ENCODE results near the gene METTL18. TPM values are rescaled to one million over a fixed set of nuclear protein-coding genes. Genes with fewer than 3 reads are reported as not detected.

METTL18 gene
- total RNA-seq = 1 to 10 TPM; 2.2 to 6.6 (median 5.6) TPM
- polyA plus RNA-seq = 1 to 10 TPM; 4.4 to 6.6 TPM
- long read RNA-seq, donor 1, partial matches to known transcripts = 0 of 1 reads
- long read RNA-seq, donor 1, other reads (novel, unspliced or antisense) = 0 of 1 reads
- long read RNA-seq, donor 2, partial matches to known transcripts = 1 of 4 reads
- long read RNA-seq, donor 2, other reads (novel, unspliced or antisense) = 0 of 4 reads
- long read RNA-seq, donor 3, transcript METTL18-202 (2 exons, 1,521 nt) = major isoform, 7 of 9 reads
- long read RNA-seq, donor 3, partial matches to known transcripts = 0 of 9 reads
- long read RNA-seq, donor 3, other reads (novel, unspliced or antisense) = 0 of 9 reads

- no peak for TF ChIP-seq CTCF (IDR thresholded peaks at IDR 0.05)
- peak; percentile 87 to 94 for DNase-seq
- Histone ChIP-seq H3K36me3 (peaks cover 0 to 16% (median 0%) of the 10 kb centered on the region in 9 donors), H3K4me3 (peak within 1 kb of the TSS; percentile 59 to 82 (median 68)), H3K27ac (peak within 1 kb of the TSS; percentile 62 to 97 (median 89)), H3K27me3 (no peaks in the 10 kb centered on the region), H3K4me1 (peaks cover 0 to 21% (median 16%) of the 10 kb centered on the region in 9 donors), H3K9me3 (no peaks in the 10 kb centered on the region)
- WGBS, 2 donors = 0 to 1% methylated on average over 48 of the region's 48 CpGs
- intact Hi-C loops (cut with DNase I) = loop anchor here in 2 of 10 donors (5.0 to 10.0 kb wide), 2 partner anchors 60 to 98 kb away; partner anchors contain the start of genes SCYL3 (in 1 of the 2) and SELE (in 1 of the 2)
- ATAC-seq = peak; percentile 99 to 100 (median 100)
Observed at GRCh38 chr1:169794530-169795416, at the start of gene METTL18. METTL18 (minus strand) TSS chr1:169794907; CDS start chr1:169793695, 1,212 bp downstream.

DNA sequence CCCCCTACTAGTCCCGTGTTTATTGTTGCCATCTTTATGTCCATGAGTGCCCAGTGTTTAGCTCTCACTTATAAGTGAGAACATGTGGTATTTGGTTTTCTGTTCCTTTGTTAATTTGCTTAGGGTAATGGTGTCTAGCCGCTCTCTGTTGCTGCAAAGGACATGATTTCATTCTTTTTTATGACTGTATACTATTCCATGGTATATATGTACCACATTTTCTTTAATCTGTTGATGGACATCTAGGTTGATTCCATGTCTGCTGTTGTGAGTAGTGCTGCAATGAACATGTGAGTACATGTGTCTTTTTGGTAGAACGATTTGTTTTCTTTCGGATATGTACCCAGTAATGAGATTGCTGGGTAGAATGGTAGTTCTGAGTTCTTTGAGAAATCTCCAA lies 44.2 kb upstream of the METTL18 start:
- no peaks in the 10 kb centered on the region for H3K4me1 ChIP-seq
- intact Hi-C loops (cut with DNase I) = no loop called here
- H3K27me3 ChIP-seq = no peaks in the 10 kb centered on the region
- 97 to 99% methylated on average over 4 of the region's 4 CpGs for WGBS, 2 donors
- H3K27ac ChIP-seq = no peak overlapping the region
- H3K36me3 ChIP-seq = peaks cover 0 to 74% (median 5%) of the 10 kb centered on the region in 9 donors
- H3K9me3 ChIP-seq = peaks cover 0 to 18% (median 0%) of the 10 kb centered on the region in 11 donors
- no peak for ATAC-seq
- no peak for DNase-seq
- no peak overlapping the region for H3K4me3 ChIP-seq
- TF ChIP-seq CTCF (IDR thresholded peaks at IDR 0.05) = no peak

DNA sequence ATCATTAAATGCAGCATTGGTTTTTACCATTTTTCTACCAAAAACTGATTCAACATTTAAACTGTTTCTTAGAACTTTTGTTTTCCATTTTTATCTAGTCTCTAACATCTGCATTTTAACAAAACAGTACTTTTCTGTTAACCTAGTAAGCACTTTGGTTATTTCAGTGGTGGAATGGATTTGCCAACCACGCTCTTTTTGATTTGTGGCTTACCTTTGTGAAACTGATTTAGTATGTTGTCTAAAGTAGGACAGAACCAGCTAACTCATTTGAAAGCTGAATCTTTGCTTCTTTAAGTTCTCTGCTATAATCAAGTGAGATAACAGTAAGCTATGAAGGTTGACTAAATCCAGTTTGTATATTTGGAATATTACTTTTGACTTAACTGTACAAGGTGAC lies 41.5 kb upstream of the METTL18 start:
- Histone ChIP-seq H3K36me3 (peaks cover 0 to 81% (median 5%) of the 10 kb centered on the region in 9 donors), H3K27ac (no peak overlapping the region), H3K4me3 (no peak overlapping the region), H3K9me3 (peaks cover 0 to 18% (median 0%) of the 10 kb centered on the region in 11 donors), H3K27me3 (no peaks in the 10 kb centered on the region), H3K4me1 (no peaks in the 10 kb centered on the region)
- intact Hi-C loops (cut with DNase I) = no loop called here
- DNase-seq (no peak), ATAC-seq (no peak)
- TF ChIP-seq CTCF (IDR thresholded peaks at IDR 0.05) = no peak
- 100% methylated on average over 1 of the region's 1 CpG for WGBS, 2 donors

- Histone ChIP-seq H3K27me3 (no peaks in the 10 kb centered on the region), H3K4me1 (no peaks in the 10 kb centered on the region), H3K36me3 (peaks cover 0 to 82% (median 5%) of the 10 kb centered on the region in 9 donors), H3K27ac (no peak overlapping the region), H3K9me3 (peaks cover 0 to 18% (median 0%) of the 10 kb centered on the region in 11 donors), H3K4me3 (no peak overlapping the region)
- no peak for TF ChIP-seq CTCF (IDR thresholded peaks at IDR 0.05)
- WGBS, 2 donors = 87 to 92% methylated on average over 1 of the region's 1 CpG
- DNase-seq (no peak), ATAC-seq (no peak)
- intact Hi-C loops (cut with DNase I) = no loop called here
Observed at GRCh38 chr1:169835647-169836046, 40.9 kb upstream of the METTL18 start.
